Measurements from ENCODE around the gene IGSF9B. TPM values are rescaled to one million over a fixed set of nuclear protein-coding genes. Genes with fewer than 3 reads are reported as not detected.

IGSF9B gene
- total RNA-seq, 1 donor from 2014 or later: 10.1 TPM

GRCh38 chr11:133971881-133972280 lies 15.1 kb upstream of the IGSF9B start:
- no peaks in the 10 kb centered on the region for H3K36me3 ChIP-seq
- H3K4me3 ChIP-seq: no peak overlapping the region
- TF ChIP-seq POLR2A (IDR thresholded peaks at IDR 0.05): no peak
- no peak for TF ChIP-seq POLR2AphosphoS5 (IDR thresholded peaks at IDR 0.05; ENCODE audit: insufficient read depth in 1 of 2, low read depth in 1 of 2)
- H3K27ac ChIP-seq: no peak overlapping the region
- DNase-seq (ENCODE audit: extremely low spot score in 2 of 2): no peak
- H3K27me3 ChIP-seq: no peaks in the 10 kb centered on the region
- intact Hi-C loops (cut with DNase I): no loop called here
- no peaks in the 10 kb centered on the region for H3K4me1 ChIP-seq
- no peaks in the 10 kb centered on the region for H3K9me3 ChIP-seq

GRCh38 chr11:133969112-133969511 lies 12.3 kb upstream of the IGSF9B start:
- H3K36me3 ChIP-seq: no peaks in the 10 kb centered on the region
- intact Hi-C loops (cut with DNase I): no loop called here
- TF ChIP-seq POLR2AphosphoS5 (IDR thresholded peaks at IDR 0.05; ENCODE audit: insufficient read depth in 1 of 2, low read depth in 1 of 2) (no peak), POLR2A (IDR thresholded peaks at IDR 0.05) (no peak), CTCF (IDR thresholded peaks at IDR 0.05) (no peak)
- no peaks in the 10 kb centered on the region for H3K4me1 ChIP-seq
- H3K27me3 ChIP-seq: no peaks in the 10 kb centered on the region
- no peak overlapping the region for H3K27ac ChIP-seq
- DNase-seq (ENCODE audit: extremely low spot score in 2 of 2): no peak
- no peak overlapping the region for H3K4me3 ChIP-seq
- no peaks in the 10 kb centered on the region for H3K9me3 ChIP-seq

GRCh38 chr11:133968300-133968699 lies 11.5 kb upstream of the IGSF9B start:
- intact Hi-C loops (cut with DNase I): no loop called here
- Histone ChIP-seq H3K27me3 (no peaks in the 10 kb centered on the region), H3K4me3 (no peak overlapping the region), H3K36me3 (no peaks in the 10 kb centered on the region), H3K9me3 (no peaks in the 10 kb centered on the region), H3K4me1 (no peaks in the 10 kb centered on the region), H3K27ac (no peak overlapping the region)
- TF ChIP-seq POLR2AphosphoS5 (IDR thresholded peaks at IDR 0.05; ENCODE audit: insufficient read depth in 1 of 2, low read depth in 1 of 2) (no peak), CTCF (IDR thresholded peaks at IDR 0.05) (no peak), POLR2A (IDR thresholded peaks at IDR 0.05) (no peak)
- DNase-seq (ENCODE audit: extremely low spot score in 2 of 2): no peak

- no peaks in the 10 kb centered on the region for H3K27me3 ChIP-seq
- H3K9me3 ChIP-seq: no peaks in the 10 kb centered on the region
- no peaks in the 10 kb centered on the region for H3K36me3 ChIP-seq
- no peak overlapping the region for H3K27ac ChIP-seq
- no peak overlapping the region for H3K4me3 ChIP-seq
- no peak for DNase-seq (ENCODE audit: extremely low spot score in 2 of 2)
- intact Hi-C loops (cut with DNase I): no loop called here
- TF ChIP-seq POLR2A (IDR thresholded peaks at IDR 0.05) (no peak), POLR2AphosphoS5 (IDR thresholded peaks at IDR 0.05; ENCODE audit: insufficient read depth in 1 of 2, low read depth in 1 of 2) (no peak), CTCF (IDR thresholded peaks at IDR 0.05) (no peak)
- H3K4me1 ChIP-seq: no peaks in the 10 kb centered on the region
Observed at GRCh38 chr11:133967599-133968238, 11.0 kb upstream of the IGSF9B start.

- no peak for DNase-seq (ENCODE audit: extremely low spot score in 2 of 2)
- Histone ChIP-seq H3K27ac (no peak overlapping the region), H3K4me3 (no peak overlapping the region), H3K36me3 (no peaks in the 10 kb centered on the region), H3K4me1 (no peaks in the 10 kb centered on the region), H3K9me3 (no peaks in the 10 kb centered on the region), H3K27me3 (no peaks in the 10 kb centered on the region)
- TF ChIP-seq POLR2A (IDR thresholded peaks at IDR 0.05) (no peak), POLR2AphosphoS5 (IDR thresholded peaks at IDR 0.05; ENCODE audit: insufficient read depth in 1 of 2, low read depth in 1 of 2) (no peak), CTCF (IDR thresholded peaks at IDR 0.05) (no peak)
- intact Hi-C loops (cut with DNase I): no loop called here
Observed at GRCh38 chr11:133966921-133967598, 10.3 kb upstream of the IGSF9B start.

All from vagina (tissue), 2 donors.